OCI-LY7 (cell line): ENCODE results near the gene DGAT2. TPM values are rescaled to one million over a fixed set of nuclear protein-coding genes. Genes with fewer than 3 reads are reported as not detected.

Experiments used
- BruUV-seq: library from RNA; stranded (reverse); fragments of 400-500 nt; replicated peaks from 2 replicates; lab custom pipeline; 2021; lab: Mats Ljungman, UMichigan
- CTCF ChIA-PET: fragments of 300-600 bp; sonication (Branson Sonifier 250); formaldehyde crosslinking; loops from one replicate; lab custom pipeline; 2022; ENCODE audit warnings: antibody characterized with exemption; ENCODE audit not compliant: unreplicated experiment; lab: Charles Lee
- POLR2A ChIA-PET: fragments of 300-600 bp; sonication (Branson Sonifier 250); formaldehyde crosslinking; loops from one replicate; lab custom pipeline; 2022; ENCODE audit warnings: antibody characterized with exemption; lab: Charles Lee
- DNase-seq: peaks from one replicate; pipeline ENCODE4 v3.0.0-alpha.2; 2015; ENCODE audit warnings: low spot score
- H2AFZ ChIP-seq: fragments of 200-600 bp; sonication (generic), shearing (Covaris generic); 2 replicates; pipeline ENCODE4 v1.6.1; 2014; ENCODE audit warnings: mild to moderate bottlenecking, antibody characterized with exemption, low read length, moderate library complexity
- H3K27ac ChIP-seq: fragments of 200-600 bp; sonication (generic); 2 replicates; pipeline ENCODE4 v1.5.1; 2014; ENCODE audit warnings: mixed run types, low read depth, mild to moderate bottlenecking, moderate library complexity, low read length, inconsistent platforms; ENCODE audit not compliant: poor library complexity, severe bottlenecking
- H3K36me3 ChIP-seq: fragments of 200-600 bp; sonication (generic); 2 replicates; pipeline ENCODE4 v1.6.1; 2014; ENCODE audit warnings: mild to moderate bottlenecking, antibody characterized with exemption, low read length, moderate library complexity, mixed read lengths; ENCODE audit not compliant: insufficient read depth
- H3K4me1 ChIP-seq: fragments of 200-600 bp; sonication (generic); 2 replicates; pipeline ENCODE4 v1.5.1; 2014; ENCODE audit warnings: mild to moderate bottlenecking, low read length; ENCODE audit not compliant: insufficient read depth, poor library complexity, severe bottlenecking
- H3K4me2 ChIP-seq: fragments of 200-600 bp; sonication (generic); 2 replicates; pipeline ENCODE4 v1.6.1; 2014; ENCODE audit warnings: mild to moderate bottlenecking, low read length
- H3K4me3 ChIP-seq: fragments of 200-600 bp; sonication (generic); 2 replicates; pipeline ENCODE4 v1.5.1; 2014; ENCODE audit warnings: mild to moderate bottlenecking, low read depth, low read length; ENCODE audit not compliant: poor library complexity, severe bottlenecking
- H3K79me2 ChIP-seq: fragments of 200-600 bp; sonication (generic); 2 replicates; pipeline ENCODE4 v1.6.1; 2016; ENCODE audit warnings: low read depth, mild to moderate bottlenecking, low read length, moderate library complexity, mixed read lengths; ENCODE audit not compliant: insufficient read depth
- H3K9me2 ChIP-seq: fragments of 200-600 bp; sonication (generic); 2 replicates; pipeline ENCODE4 v1.6.1; 2016; ENCODE audit warnings: mild to moderate bottlenecking, low read length, mixed read lengths; ENCODE audit not compliant: insufficient read depth
- H3K9me3 ChIP-seq: fragments of 200-600 bp; sonication (generic); 2 replicates; pipeline ENCODE4 v1.6.1; 2014; ENCODE audit warnings: mild to moderate bottlenecking, mixed run types, low read length, mixed read lengths
- H4K20me1 ChIP-seq: fragments of 200-600 bp; sonication (generic); 2 replicates; pipeline ENCODE4 v1.6.1; 2014; ENCODE audit warnings: mild to moderate bottlenecking, antibody characterized with exemption, low read length, moderate library complexity, mixed read lengths; ENCODE audit not compliant: insufficient read depth
- CTCF ChIP-seq: fragments of 200-600 bp; sonication (generic); conservative IDR thresholded peaks from 2 replicates; pipeline ENCODE4 v1.5.1; 2014; ENCODE audit warnings: mild to moderate bottlenecking, antibody characterized with exemption, low read length, moderate library complexity, mixed read lengths
- EZH2phosphoT487 ChIP-seq: fragments of 200-600 bp; sonication (generic); IDR thresholded peaks from 2 replicates; pipeline ENCODE4 v1.6.1; 2018; ENCODE audit warnings: low read depth, borderline replicate concordance, mild to moderate bottlenecking, mixed run types, antibody characterized with exemption, low read length, moderate library complexity, mixed read lengths
- intact Hi-C: fragments of 100-400 bp; cut with micrococcal nuclease; formaldehyde crosslinking; loops from one replicate; pipeline ENCODE4 v1.10.0; 2022; ENCODE audit not compliant: unreplicated experiment
- total RNA-seq, 2 experiments: library from RNA; depleted of rRNA in 1 of 2; stranded (reverse); fragments of >200 nt in 1 of 2; shearing (Covaris generic) in 1 of 2; gene quantifications; 2 replicates each; pipeline ENCODE4 v1.2.3, GENCODE V29; 2014 to 2022

DGAT2 gene
- total RNA-seq, 2 experiments from 2014 or later: 5.6 to 6.5 TPM

- no peaks in the 10 kb centered on the region for H4K20me1 ChIP-seq
- no TSS peak for BruUV-seq
- H3K4me1 ChIP-seq: no peaks in the 10 kb centered on the region
- DNase-seq: no peak
- H2AFZ ChIP-seq: no peak overlapping the region
- no peaks in the 10 kb centered on the region for H3K9me2 ChIP-seq
- no peaks in the 10 kb centered on the region; the same call in 1 of the 2 replicates for H3K36me3 ChIP-seq
- H3K4me3 ChIP-seq: no peak overlapping the region
- TF ChIP-seq EZH2phosphoT487 (no peak), CTCF (no peak)
- H3K27ac ChIP-seq: no peak overlapping the region
- intact Hi-C loops: no loop called here
- ChIA-PET POLR2A (no interaction called here), CTCF (no interaction called here)
- H3K79me2 ChIP-seq: no peaks in the 10 kb centered on the region
- H3K9me3 ChIP-seq: no peaks in the 10 kb centered on the region
- no peak overlapping the region for H3K4me2 ChIP-seq
Observed at GRCh38 chr11:75785187-75785586, 16.6 kb downstream of the DGAT2 start.

- no peaks in the 10 kb centered on the region for H3K4me1 ChIP-seq
- H2AFZ ChIP-seq: no peak overlapping the region
- no peaks in the 10 kb centered on the region for H3K9me2 ChIP-seq
- BruUV-seq: no TSS peak
- H3K9me3 ChIP-seq: no peaks in the 10 kb centered on the region
- no peak overlapping the region for H3K4me3 ChIP-seq
- TF ChIP-seq EZH2phosphoT487: no peak
- TF ChIP-seq CTCF: no peak
- POLR2A ChIA-PET: interaction anchor here (1.0 kb wide), 1 partner anchor 11 kb away, joined by 5 read pairs; no protein-coding TSS in a partner anchor
- H3K4me2 ChIP-seq: no peak overlapping the region
- no peak overlapping the region for H3K27ac ChIP-seq
- H3K36me3 ChIP-seq: no peaks in the 10 kb centered on the region; the same call in 1 of the 2 replicates
- H4K20me1 ChIP-seq: no peaks in the 10 kb centered on the region
- intact Hi-C loops: no loop called here
- H3K79me2 ChIP-seq: no peaks in the 10 kb centered on the region
- DNase-seq: no peak
- CTCF ChIA-PET: no interaction called here
Observed at GRCh38 chr11:75786101-75786736, 17.6 kb downstream of the DGAT2 start.

- H3K4me1 ChIP-seq: no peaks in the 10 kb centered on the region
- no peak for TF ChIP-seq CTCF
- TF ChIP-seq EZH2phosphoT487: no peak
- H3K9me3 ChIP-seq: no peaks in the 10 kb centered on the region
- H3K36me3 ChIP-seq: no peaks in the 10 kb centered on the region; the same call in 1 of the 2 replicates
- no peak overlapping the region for H3K27ac ChIP-seq
- intact Hi-C loops: no loop called here
- no peak overlapping the region for H2AFZ ChIP-seq
- ChIA-PET POLR2A (interaction anchor here (0.6 kb wide), 1 partner anchor 24 kb away, joined by 3 read pairs; no protein-coding TSS in a partner anchor), CTCF (no interaction called here)
- no TSS peak for BruUV-seq
- no peak overlapping the region for H3K4me2 ChIP-seq
- no peaks in the 10 kb centered on the region for H4K20me1 ChIP-seq
- H3K79me2 ChIP-seq: no peaks in the 10 kb centered on the region
- H3K9me2 ChIP-seq: no peaks in the 10 kb centered on the region
- H3K4me3 ChIP-seq: no peak overlapping the region
- DNase-seq: no peak
Observed at GRCh38 chr11:75789521-75789920, 20.9 kb downstream of the DGAT2 start.
